DND-41 (cell line): ENCODE results near the gene CERK.

ENCODE experiments used
- EZH2 ChIP-seq: IDR thresholded peaks from 3 replicates; pipeline ENCODE4 v1.6.1; 2012; ENCODE audit warnings: borderline replicate concordance, low read depth, mild to moderate bottlenecking, moderate library complexity, low read length, inconsistent platforms; ENCODE audit not compliant: severe bottlenecking
- TF ChIP-seq, protein P1 (sequence below): IDR thresholded peaks from 2 replicates; pipeline ENCODE4 v1.5.1; 2012; ENCODE audit warnings: borderline replicate concordance, low read length, moderate library complexity, mild to moderate bottlenecking; ENCODE audit not compliant: poor library complexity, severe bottlenecking; ENCODE audit errors: extremely low read depth

DNA sequence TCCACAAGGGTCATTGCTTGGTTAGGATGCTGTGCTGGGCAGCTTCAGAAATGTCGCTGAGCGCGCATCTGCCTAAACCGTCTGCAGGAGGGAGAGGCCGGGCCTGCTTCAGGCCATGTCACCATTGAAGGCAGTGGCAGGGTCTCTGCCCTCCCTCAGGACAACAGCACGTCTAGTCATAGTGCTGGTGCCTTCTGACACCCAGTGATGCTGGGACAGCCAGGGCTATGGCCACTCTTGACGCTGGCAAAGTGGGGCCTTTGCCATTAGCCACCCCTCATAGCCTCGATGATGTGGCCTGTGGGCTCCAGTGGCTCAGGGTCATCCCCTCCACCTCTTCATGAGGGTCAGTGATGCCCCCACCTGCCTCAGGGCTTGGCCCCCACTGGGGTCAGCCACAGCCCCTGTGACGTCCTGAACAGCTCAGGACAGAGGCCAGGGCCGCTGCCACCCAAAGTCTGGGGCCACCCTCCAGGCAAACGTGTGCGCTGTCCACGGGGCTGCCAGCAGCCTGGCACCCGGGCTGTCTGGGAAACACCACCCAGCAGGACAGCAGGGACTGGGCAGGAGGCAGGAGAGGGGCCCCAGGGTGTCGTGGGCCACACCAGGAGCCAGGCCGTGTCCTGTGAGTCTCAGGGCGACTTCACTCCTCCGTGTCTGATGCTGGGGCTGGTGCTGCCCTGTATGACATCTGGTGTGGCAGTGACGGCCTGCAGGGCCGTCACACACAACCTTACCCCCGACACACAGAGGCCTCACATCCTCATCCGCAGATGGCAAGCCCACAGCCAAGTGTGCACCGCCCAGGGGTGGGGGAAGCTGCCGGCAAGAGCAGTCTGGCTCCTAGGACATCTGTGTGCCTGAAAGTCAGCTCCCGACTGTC is 42.5 kb downstream of the CERK start:
- TF ChIP-seq, protein P1, sequence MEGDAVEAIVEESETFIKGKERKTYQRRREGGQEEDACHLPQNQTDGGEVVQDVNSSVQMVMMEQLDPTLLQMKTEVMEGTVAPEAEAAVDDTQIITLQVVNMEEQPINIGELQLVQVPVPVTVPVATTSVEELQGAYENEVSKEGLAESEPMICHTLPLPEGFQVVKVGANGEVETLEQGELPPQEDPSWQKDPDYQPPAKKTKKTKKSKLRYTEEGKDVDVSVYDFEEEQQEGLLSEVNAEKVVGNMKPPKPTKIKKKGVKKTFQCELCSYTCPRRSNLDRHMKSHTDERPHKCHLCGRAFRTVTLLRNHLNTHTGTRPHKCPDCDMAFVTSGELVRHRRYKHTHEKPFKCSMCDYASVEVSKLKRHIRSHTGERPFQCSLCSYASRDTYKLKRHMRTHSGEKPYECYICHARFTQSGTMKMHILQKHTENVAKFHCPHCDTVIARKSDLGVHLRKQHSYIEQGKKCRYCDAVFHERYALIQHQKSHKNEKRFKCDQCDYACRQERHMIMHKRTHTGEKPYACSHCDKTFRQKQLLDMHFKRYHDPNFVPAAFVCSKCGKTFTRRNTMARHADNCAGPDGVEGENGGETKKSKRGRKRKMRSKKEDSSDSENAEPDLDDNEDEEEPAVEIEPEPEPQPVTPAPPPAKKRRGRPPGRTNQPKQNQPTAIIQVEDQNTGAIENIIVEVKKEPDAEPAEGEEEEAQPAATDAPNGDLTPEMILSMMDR, result no peak
- TF ChIP-seq EZH2, result no peak
